Neuronal stem cell (in vitro differentiated cells): ENCODE measurements around the gene TMEM14C.

ENCODE experiments used
- DNase-seq: peaks from one replicate; pipeline ENCODE4 v3.0.0-alpha.2; 2013; ENCODE audit warnings: low spot score
- H2AFZ ChIP-seq: one replicate; pipeline ENCODE4 v1.6.1; 2013; ENCODE audit warnings: mild to moderate bottlenecking, low read length, inconsistent platforms
- H2AK5ac ChIP-seq: 2 replicates; pipeline ENCODE4 v1.6.1; 2013; ENCODE audit warnings: low read depth, mild to moderate bottlenecking, inconsistent platforms, low read length, moderate library complexity, mixed read lengths
- H2BK120ac ChIP-seq: 2 replicates; pipeline ENCODE4 v1.6.1; 2013; ENCODE audit warnings: low read depth, mild to moderate bottlenecking, inconsistent platforms, low read length, moderate library complexity, mixed read lengths
- H2BK12ac ChIP-seq: one replicate; pipeline ENCODE4 v1.6.1; 2013; ENCODE audit warnings: low read length, inconsistent platforms
- H2BK15ac ChIP-seq: 2 replicates; pipeline ENCODE4 v1.6.1; 2013; ENCODE audit warnings: mild to moderate bottlenecking, low read length, inconsistent platforms, mixed read lengths
- H2BK5ac ChIP-seq: one replicate; pipeline ENCODE4 v1.6.1; 2013; ENCODE audit warnings: inconsistent platforms, mild to moderate bottlenecking, low read length, moderate library complexity
- H3K14ac ChIP-seq: one replicate; pipeline ENCODE4 v1.6.1; 2013; ENCODE audit warnings: low read length, inconsistent platforms
- H3K18ac ChIP-seq: 2 replicates; pipeline ENCODE4 v1.6.1; 2013; ENCODE audit warnings: low read length, inconsistent platforms
- H3K23ac ChIP-seq: 2 replicates; pipeline ENCODE4 v1.6.1; 2013; ENCODE audit warnings: low read depth, mild to moderate bottlenecking, mixed read lengths, low read length, inconsistent platforms; ENCODE audit not compliant: poor library complexity
- H3K27ac ChIP-seq: replicated peaks from 3 replicates; pipeline ENCODE4 v1.5.1; 2013; ENCODE audit warnings: low read length, inconsistent platforms
- H3K27me3 ChIP-seq, 3 experiments: 2 replicates each; pipeline ENCODE4 v1.6.1; 2013; ENCODE audit warnings: low read length in 3 of 3, mild to moderate bottlenecking in 2 of 3, inconsistent platforms in 1 of 3, low read depth in 1 of 3, mixed read lengths in 1 of 3, moderate library complexity in 1 of 3; ENCODE audit not compliant: control insufficient read depth in 3 of 3, insufficient read depth in 3 of 3
- H3K36me3 ChIP-seq, 2 donors: replicated peaks in 1 of 2; 2 replicates each; pipeline ENCODE4 v1.6.1; 2013; ENCODE audit warnings: low read length in 2 of 2; ENCODE audit not compliant: control insufficient read depth in 2 of 2, insufficient read depth in 2 of 2
- H3K4ac ChIP-seq: 2 replicates; pipeline ENCODE4 v1.6.1; 2013; ENCODE audit warnings: inconsistent platforms, mild to moderate bottlenecking, low read length, moderate library complexity
- H3K4me1 ChIP-seq, 2 donors: 1 replicate in 1 of 2; 2 replicates in 1 of 2; pipeline ENCODE4 v1.6.1; 2013; ENCODE audit warnings: low read length in 2 of 2, low read depth in 1 of 2; ENCODE audit not compliant: control insufficient read depth in 2 of 2, insufficient read depth in 1 of 2
- H3K4me2 ChIP-seq: one replicate; pipeline ENCODE4 v1.6.1; 2013; ENCODE audit warnings: mild to moderate bottlenecking, low read length, inconsistent platforms; ENCODE audit not compliant: insufficient read depth, poor library complexity, severe bottlenecking
- H3K4me3 ChIP-seq, 2 donors: 2 replicates each; pipeline ENCODE4 v1.5.1; 2013; ENCODE audit warnings: low read length in 2 of 2, mild to moderate bottlenecking in 2 of 2, inconsistent platforms in 1 of 2, moderate library complexity in 1 of 2
- H3K79me1 ChIP-seq: one replicate; pipeline ENCODE4 v1.6.1; 2013; ENCODE audit warnings: low read depth, mild to moderate bottlenecking, inconsistent platforms, low read length, moderate library complexity
- H3K9ac ChIP-seq: one replicate; pipeline ENCODE4 v1.6.1; 2013; ENCODE audit warnings: mild to moderate bottlenecking, low read depth, low read length, inconsistent platforms; ENCODE audit not compliant: poor library complexity
- H3K9me3 ChIP-seq, 2 donors: replicated peaks in 1 of 2; 2 replicates each; pipeline versions ENCODE3 to v1.6.1; 2013; ENCODE audit warnings: low read length in 2 of 2, mild to moderate bottlenecking in 2 of 2, inconsistent platforms in 1 of 2, low read depth in 1 of 2, mixed read lengths in 1 of 2, moderate library complexity in 1 of 2; ENCODE audit not compliant: control insufficient read depth in 2 of 2, insufficient read depth in 1 of 2
- H4K8ac ChIP-seq: one replicate; pipeline ENCODE4 v1.6.1; 2013; ENCODE audit warnings: low read depth, mild to moderate bottlenecking, inconsistent platforms, low read length, moderate library complexity
- H4K91ac ChIP-seq: one replicate; pipeline ENCODE4 v1.6.1; 2013; ENCODE audit warnings: low read length, low read depth, mild to moderate bottlenecking, inconsistent platforms; ENCODE audit not compliant: poor library complexity
- WGBS, 2 donors: extraction: QIAGEN DNeasy Blood & Tissue Kit; methylation state at CpG; one replicate each; pipeline ENCODE4 v1.1.7; 2013; ENCODE audit warnings: missing lambda C conversion rate in 2 of 2, mixed read lengths in 1 of 2; ENCODE audit not compliant: insufficient read length in 2 of 2, insufficient replicate concordance in 1 of 2; ENCODE audit errors: extremely low coverage in 2 of 2; 5-methylcytosine and 5-hydroxymethylcytosine counted together

Gene TMEM14C

DNA sequence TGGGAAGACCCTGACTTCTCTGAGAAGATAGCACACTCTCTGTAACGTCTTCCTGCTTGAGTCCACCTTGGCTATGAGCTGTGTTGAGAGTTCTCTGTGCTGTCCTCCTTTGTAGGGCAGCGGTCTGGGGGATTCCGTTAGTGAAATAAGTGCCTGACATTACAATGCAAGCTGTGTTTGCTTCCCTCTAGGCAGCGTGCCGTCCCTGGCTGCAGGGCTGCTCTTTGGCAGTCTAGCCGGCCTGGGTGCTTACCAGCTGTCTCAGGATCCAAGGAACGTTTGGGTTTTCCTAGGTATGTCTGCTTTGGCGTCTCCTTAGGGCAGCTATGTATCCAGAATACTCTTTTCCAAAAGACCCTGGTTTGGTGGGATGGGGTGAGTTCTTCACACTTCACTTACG, 2.8 kb downstream of the TMEM14C start:
- WGBS, 2 donors: no CpG with 5 or more reads among the region's 9 CpGs
- Histone ChIP-seq H3K9ac (no peak overlapping the region), H3K9me3 (no peaks in the 10 kb centered on the region), H3K27me3 (no peaks in the 10 kb centered on the region), H2BK12ac (no peak overlapping the region), H4K8ac (no peak overlapping the region), H3K14ac (no peak overlapping the region), H2AK5ac (no peak overlapping the region), H4K91ac (no peak overlapping the region), H2AFZ (no peak overlapping the region), H3K23ac (no peak overlapping the region), H2BK5ac (no peak overlapping the region), H3K4ac (no peak overlapping the region), H2BK120ac (no peak overlapping the region), H3K4me3 (no peak overlapping the region), H3K36me3 (peaks cover 15 to 59% of the 10 kb centered on the region in 2 donors), H3K18ac (no peak overlapping the region), H3K4me2 (no peak overlapping the region), H3K27ac (peak overlapping the region; percentile 11), H3K4me1 (peaks cover 7 to 15% of the 10 kb centered on the region in 2 donors), H3K79me1 (peaks cover 8% of the 10 kb centered on the region), H2BK15ac (no peak overlapping the region)
- no peak for DNase-seq

- Histone ChIP-seq H3K4me3 (no peak overlapping the region), H3K14ac (no peak overlapping the region), H3K9ac (no peak overlapping the region), H2BK12ac (no peak overlapping the region), H3K18ac (no peak overlapping the region), H3K36me3 (peaks cover 23 to 77% of the 10 kb centered on the region in 2 donors), H2BK15ac (no peak overlapping the region), H3K9me3 (no peaks in the 10 kb centered on the region), H3K23ac (no peak overlapping the region), H2AK5ac (no peak overlapping the region), H3K4me1 (no peaks in the 10 kb centered on the region), H3K4ac (no peak overlapping the region), H3K27ac (no peak overlapping the region), H4K91ac (no peak overlapping the region), H4K8ac (no peak overlapping the region), H3K4me2 (no peak overlapping the region), H2AFZ (no peak overlapping the region), H2BK5ac (no peak overlapping the region), H3K27me3 (no peaks in the 10 kb centered on the region), H2BK120ac (no peak overlapping the region), H3K79me1 (peaks cover 7% of the 10 kb centered on the region)
- no CpG with 5 or more reads among the region's 3 CpGs for WGBS, 2 donors
- no peak for DNase-seq
These were observed 7.4 kb downstream of the TMEM14C start for GRCh38 chr6:10730254-10730653.

DNA sequence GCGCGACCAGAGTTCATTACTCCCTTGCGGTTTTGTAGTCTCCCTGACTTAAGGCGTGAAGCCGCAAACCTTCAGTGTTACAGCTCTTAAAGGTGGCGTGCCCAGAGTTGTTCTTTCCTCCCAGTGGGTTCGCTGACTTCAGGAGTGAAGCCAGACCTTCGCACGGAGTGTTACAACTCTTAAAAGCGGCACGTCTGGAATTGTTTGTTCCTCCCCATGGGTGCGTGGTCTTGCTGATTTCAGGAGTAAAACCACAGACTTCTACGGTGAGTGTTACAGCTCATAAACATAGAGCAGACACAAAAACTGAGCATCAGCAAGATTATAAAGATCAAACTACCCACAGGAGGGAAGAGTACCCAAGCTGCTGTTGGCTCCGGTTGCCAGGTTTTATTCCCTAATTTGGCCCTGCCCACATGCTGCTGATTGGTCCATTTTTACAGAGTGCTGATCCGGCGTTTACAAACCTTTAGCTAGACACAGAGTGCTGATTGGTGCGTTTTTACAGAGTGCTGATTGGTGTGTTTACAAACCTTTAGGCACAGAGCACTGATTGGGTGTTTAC, 10.4 kb downstream of the TMEM14C start:
- Histone ChIP-seq H2AK5ac (no peak overlapping the region), H3K14ac (no peak overlapping the region), H2BK15ac (no peak overlapping the region), H4K8ac (no peak overlapping the region), H3K27ac (no peak overlapping the region), H3K23ac (no peak overlapping the region), H3K36me3 (peaks cover 13 to 56% of the 10 kb centered on the region in 2 donors), H3K4me2 (no peak overlapping the region), H2BK12ac (no peak overlapping the region), H3K79me1 (peaks cover 2% of the 10 kb centered on the region), H4K91ac (no peak overlapping the region), H3K9ac (no peak overlapping the region), H2BK5ac (no peak overlapping the region), H3K4me3 (no peak overlapping the region), H3K18ac (no peak overlapping the region), H3K4ac (no peak overlapping the region), H3K27me3 (no peaks in the 10 kb centered on the region), H3K4me1 (no peaks in the 10 kb centered on the region), H2AFZ (no peak overlapping the region), H3K9me3 (no peaks in the 10 kb centered on the region), H2BK120ac (no peak overlapping the region)
- no peak for DNase-seq
- no CpG with 5 or more reads among the region's 17 CpGs for WGBS, 2 donors

GRCh38 chr6:10733863-10734262, 11.0 kb downstream of the TMEM14C start:
- Histone ChIP-seq H3K14ac (no peak overlapping the region), H3K27ac (no peak overlapping the region), H2BK120ac (no peak overlapping the region), H3K4ac (no peak overlapping the region), H2BK12ac (no peak overlapping the region), H3K23ac (no peak overlapping the region), H3K18ac (no peak overlapping the region), H3K9ac (no peak overlapping the region), H3K4me3 (no peak overlapping the region), H3K4me2 (no peak overlapping the region), H3K4me1 (no peaks in the 10 kb centered on the region), H2AFZ (no peak overlapping the region), H3K36me3 (peaks cover 13 to 50% of the 10 kb centered on the region in 2 donors), H3K79me1 (peaks cover 2% of the 10 kb centered on the region), H2BK15ac (no peak overlapping the region), H3K9me3 (no peaks in the 10 kb centered on the region), H2AK5ac (no peak overlapping the region), H2BK5ac (no peak overlapping the region), H3K27me3 (no peaks in the 10 kb centered on the region), H4K8ac (no peak overlapping the region), H4K91ac (no peak overlapping the region)
- DNase-seq: no peak
- no CpG with 5 or more reads among the region's 3 CpGs for WGBS, 2 donors
